ENCODE data around the gene PREX1.

- no peak for TF ChIP-seq CTCF (conservative IDR thresholded peaks at IDR 0.05 in 1 of 2, IDR thresholded peaks at IDR 0.05 in 1 of 2; ENCODE audit: low read depth in 1 of 2, low read length in 2 of 2)
- no peak for TF ChIP-seq EZH2 (IDR thresholded peaks at IDR 0.05; ENCODE audit: low read length, missing control alignments)
Observed at GRCh38 chr20:48797850-48798747, 29.7 kb downstream of the PREX1 start.

All from fibroblast of lung (primary cell).